ENCODE results near the gene P3H2. TPM values are rescaled to one million over a fixed set of nuclear protein-coding genes. Genes with fewer than 3 reads are reported as not detected.

Gene P3H2, protein sequence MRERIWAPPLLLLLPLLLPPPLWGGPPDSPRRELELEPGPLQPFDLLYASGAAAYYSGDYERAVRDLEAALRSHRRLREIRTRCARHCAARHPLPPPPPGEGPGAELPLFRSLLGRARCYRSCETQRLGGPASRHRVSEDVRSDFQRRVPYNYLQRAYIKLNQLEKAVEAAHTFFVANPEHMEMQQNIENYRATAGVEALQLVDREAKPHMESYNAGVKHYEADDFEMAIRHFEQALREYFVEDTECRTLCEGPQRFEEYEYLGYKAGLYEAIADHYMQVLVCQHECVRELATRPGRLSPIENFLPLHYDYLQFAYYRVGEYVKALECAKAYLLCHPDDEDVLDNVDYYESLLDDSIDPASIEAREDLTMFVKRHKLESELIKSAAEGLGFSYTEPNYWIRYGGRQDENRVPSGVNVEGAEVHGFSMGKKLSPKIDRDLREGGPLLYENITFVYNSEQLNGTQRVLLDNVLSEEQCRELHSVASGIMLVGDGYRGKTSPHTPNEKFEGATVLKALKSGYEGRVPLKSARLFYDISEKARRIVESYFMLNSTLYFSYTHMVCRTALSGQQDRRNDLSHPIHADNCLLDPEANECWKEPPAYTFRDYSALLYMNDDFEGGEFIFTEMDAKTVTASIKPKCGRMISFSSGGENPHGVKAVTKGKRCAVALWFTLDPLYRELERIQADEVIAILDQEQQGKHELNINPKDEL
- 10 to 100 TPM; 15.6 to 41.5 (median 27.1) TPM for total RNA-seq

DNA sequence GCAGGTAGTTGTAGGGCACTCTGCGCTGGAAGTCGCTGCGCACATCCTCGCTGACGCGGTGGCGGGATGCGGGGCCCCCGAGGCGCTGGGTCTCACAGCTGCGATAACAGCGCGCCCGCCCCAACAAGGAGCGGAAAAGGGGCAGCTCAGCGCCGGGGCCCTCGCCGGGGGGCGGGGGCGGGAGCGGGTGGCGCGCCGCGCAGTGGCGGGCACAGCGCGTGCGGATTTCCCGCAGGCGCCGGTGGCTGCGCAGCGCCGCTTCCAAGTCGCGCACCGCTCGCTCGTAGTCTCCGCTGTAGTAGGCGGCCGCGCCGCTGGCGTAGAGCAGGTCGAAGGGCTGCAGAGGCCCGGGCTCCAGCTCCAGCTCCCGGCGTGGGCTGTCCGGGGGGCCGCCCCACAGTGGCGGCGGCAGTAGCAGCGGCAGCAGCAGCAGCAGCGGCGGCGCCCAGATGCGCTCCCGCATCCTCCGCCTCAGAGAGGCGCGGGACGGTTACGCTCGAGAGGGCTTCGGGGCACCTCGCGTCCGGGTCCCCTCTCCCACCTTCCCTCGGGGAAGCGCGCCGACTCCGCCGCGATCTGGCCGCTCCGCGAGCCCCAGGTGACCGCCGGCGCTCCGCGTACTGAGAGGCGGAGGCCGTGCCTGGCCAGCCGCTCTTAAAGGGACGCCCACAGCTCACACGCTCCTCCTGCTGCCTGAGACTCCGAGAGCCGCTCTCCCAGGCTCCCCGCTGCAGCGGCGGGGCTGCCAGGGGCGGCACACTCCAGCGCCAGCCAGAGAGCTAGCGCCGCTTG lies at the start of gene P3H2:
Gene P3H2 (minus strand): TSS at position 629 of the 792 bp plus-strand sequence. CDS start 166 bp downstream, at position 463.
- under 1% methylated on average over 41 of the region's 100 CpGs for WGBS
- TF ChIP-seq, protein P1, sequence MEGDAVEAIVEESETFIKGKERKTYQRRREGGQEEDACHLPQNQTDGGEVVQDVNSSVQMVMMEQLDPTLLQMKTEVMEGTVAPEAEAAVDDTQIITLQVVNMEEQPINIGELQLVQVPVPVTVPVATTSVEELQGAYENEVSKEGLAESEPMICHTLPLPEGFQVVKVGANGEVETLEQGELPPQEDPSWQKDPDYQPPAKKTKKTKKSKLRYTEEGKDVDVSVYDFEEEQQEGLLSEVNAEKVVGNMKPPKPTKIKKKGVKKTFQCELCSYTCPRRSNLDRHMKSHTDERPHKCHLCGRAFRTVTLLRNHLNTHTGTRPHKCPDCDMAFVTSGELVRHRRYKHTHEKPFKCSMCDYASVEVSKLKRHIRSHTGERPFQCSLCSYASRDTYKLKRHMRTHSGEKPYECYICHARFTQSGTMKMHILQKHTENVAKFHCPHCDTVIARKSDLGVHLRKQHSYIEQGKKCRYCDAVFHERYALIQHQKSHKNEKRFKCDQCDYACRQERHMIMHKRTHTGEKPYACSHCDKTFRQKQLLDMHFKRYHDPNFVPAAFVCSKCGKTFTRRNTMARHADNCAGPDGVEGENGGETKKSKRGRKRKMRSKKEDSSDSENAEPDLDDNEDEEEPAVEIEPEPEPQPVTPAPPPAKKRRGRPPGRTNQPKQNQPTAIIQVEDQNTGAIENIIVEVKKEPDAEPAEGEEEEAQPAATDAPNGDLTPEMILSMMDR (IDR thresholded peaks at IDR 0.05), result peak; percentile 55 to 71 (median 70)
- TF ChIP-seq EP300 (IDR thresholded peaks at IDR 0.05), result no peak
- no peak for TF ChIP-seq POLR2A (IDR thresholded peaks at IDR 0.05; ENCODE audit: low read depth)
- peak; percentile 67 to 75 for TF ChIP-seq POLR2AphosphoS5 (IDR thresholded peaks at IDR 0.05)
- intact Hi-C loops (cut with DNase I), result loop anchor here (5.0 kb wide), 2 partner anchors 82 to 103 kb away; no protein-coding TSS in a partner anchor
- no peaks in the 10 kb centered on the region for H3K27me3 ChIP-seq
- H3K27ac ChIP-seq (replicated peaks in 1 of 4), result peak within 1 kb of the TSS; percentile 85 to 94 (median 90)
- peaks cover 10 to 55% (median 43%) of the 10 kb centered on the region in 4 donors for H3K4me1 ChIP-seq
- peak; percentile 93 for DNase-seq (ENCODE audit: extremely low spot score)
- H3K9me3 ChIP-seq, result no peaks in the 10 kb centered on the region
- peak within 1 kb of the TSS; percentile 73 to 92 (median 77) for H3K4me3 ChIP-seq
- H3K36me3 ChIP-seq, result no peaks in the 10 kb centered on the region

DNA sequence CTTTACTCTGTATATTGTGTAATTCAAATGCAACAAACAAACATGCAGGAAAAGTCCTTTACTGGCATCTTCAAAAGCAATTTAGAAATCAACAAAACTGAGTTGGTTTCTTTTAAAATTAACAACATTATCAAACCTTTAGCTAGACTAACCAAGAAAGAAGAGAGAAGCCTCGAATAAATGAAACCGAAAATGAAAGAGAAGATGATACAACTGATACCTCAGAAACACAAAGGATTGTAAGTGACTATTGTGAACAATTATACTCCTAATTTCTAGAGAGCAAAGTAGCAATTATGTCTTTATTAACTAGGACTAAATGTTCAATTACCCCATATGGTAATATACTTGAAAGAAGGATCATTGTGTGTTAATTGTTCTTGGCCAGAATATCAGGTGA lies 49.2 kb upstream of the P3H2 start:
- intact Hi-C loops (cut with DNase I), result no loop called here

DNA sequence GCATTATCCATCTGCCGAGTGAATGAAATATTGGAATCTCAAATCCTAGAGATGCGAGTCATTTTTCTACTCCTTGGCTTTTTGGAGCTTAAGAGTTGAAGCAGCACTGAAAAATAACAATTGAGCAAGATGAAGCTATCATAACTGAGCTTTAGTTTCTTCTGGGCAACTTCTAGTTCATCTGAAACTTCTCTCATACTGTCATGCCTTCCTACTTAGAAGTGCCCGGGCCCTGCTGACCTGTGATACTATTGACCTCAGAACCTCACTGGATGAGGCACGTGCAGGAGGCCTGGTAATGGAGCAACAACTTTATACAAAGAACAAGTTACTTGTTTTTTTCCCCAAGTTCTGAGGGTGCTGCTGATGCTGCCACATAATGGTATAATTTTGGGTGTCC lies 48.5 kb upstream of the P3H2 start:
- H3K36me3 ChIP-seq, result no peaks in the 10 kb centered on the region
- TF ChIP-seq EP300 (IDR thresholded peaks at IDR 0.05), result no peak
- no peak for TF ChIP-seq POLR2AphosphoS5 (IDR thresholded peaks at IDR 0.05)
- TF ChIP-seq, protein P1 (IDR thresholded peaks at IDR 0.05), result no peak
- no peak for TF ChIP-seq POLR2A (IDR thresholded peaks at IDR 0.05; ENCODE audit: low read depth)
- no peak overlapping the region for H3K27ac ChIP-seq (replicated peaks in 1 of 4)
- H3K27me3 ChIP-seq, result no peaks in the 10 kb centered on the region
- H3K4me1 ChIP-seq, result peaks cover 0 to 6% (median 3%) of the 10 kb centered on the region in 4 donors
- intact Hi-C loops (cut with DNase I), result no loop called here
- H3K4me3 ChIP-seq, result no peak overlapping the region
- no peak for DNase-seq (ENCODE audit: extremely low spot score)
- 62% methylated on average over 4 of the region's 4 CpGs for WGBS
- no peaks in the 10 kb centered on the region for H3K9me3 ChIP-seq

More for the DNA sequence above, 49.2 kb upstream of the P3H2 start:
- DNase-seq (ENCODE audit: extremely low spot score), result no peak
- TF ChIP-seq, protein P1 (IDR thresholded peaks at IDR 0.05), result no peak
- TF ChIP-seq POLR2AphosphoS5 (IDR thresholded peaks at IDR 0.05) (no peak), POLR2A (IDR thresholded peaks at IDR 0.05; ENCODE audit: low read depth) (no peak)
- no peaks in the 10 kb centered on the region for H3K9me3 ChIP-seq
- H3K4me3 ChIP-seq, result no peak overlapping the region
- H3K27me3 ChIP-seq, result no peaks in the 10 kb centered on the region
- H3K27ac ChIP-seq (replicated peaks in 1 of 4), result no peak overlapping the region
- H3K36me3 ChIP-seq, result no peaks in the 10 kb centered on the region
- WGBS, result 75% methylated on average over 2 of the region's 2 CpGs
- peaks cover 0 to 6% (median 3%) of the 10 kb centered on the region in 4 donors for H3K4me1 ChIP-seq

DNA sequence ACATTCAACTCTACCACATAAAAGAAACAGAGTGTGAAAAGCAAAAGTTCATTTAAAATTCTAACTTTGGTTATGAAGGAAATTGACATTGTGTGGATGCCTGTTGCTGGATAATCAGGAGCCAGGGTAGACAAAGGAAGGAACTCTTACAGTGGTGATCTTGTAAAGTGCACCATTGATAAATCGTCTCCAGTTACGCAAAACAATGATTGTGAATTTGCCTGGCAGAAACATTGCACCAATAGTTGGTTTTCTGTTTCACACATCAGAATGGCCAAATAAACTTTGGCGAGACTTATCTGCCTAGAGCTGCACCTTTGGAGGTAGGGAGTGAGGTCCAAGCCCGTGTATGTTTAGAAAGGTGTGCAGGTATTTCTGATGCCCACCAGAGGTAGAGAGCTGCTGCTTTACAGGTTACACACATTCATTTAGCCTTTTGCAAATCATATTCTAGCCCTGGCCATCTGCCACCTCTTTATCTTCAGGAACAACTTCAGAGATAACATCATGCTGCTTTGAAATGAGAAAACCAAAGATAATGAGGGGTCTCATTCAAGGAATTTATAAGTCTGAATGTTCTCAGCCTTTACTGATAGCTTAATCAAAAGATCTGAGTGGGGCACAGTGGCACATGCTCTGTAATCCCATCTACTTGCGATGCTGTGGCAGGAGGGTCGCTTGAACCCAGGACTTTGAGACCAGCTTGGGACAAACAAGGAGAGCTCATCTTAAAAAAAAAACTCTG lies 47.4 kb upstream of the P3H2 start:
- Histone ChIP-seq H3K27me3 (no peaks in the 10 kb centered on the region), H3K9me3 (no peaks in the 10 kb centered on the region), H3K4me3 (no peak overlapping the region), H3K27ac (replicated peaks in 1 of 4) (no peak overlapping the region), H3K4me1 (peaks cover 0 to 6% (median 3%) of the 10 kb centered on the region in 4 donors), H3K36me3 (no peaks in the 10 kb centered on the region)
- intact Hi-C loops (cut with DNase I), result no loop called here
- no peak for DNase-seq (ENCODE audit: extremely low spot score)
- no peak for TF ChIP-seq POLR2A (IDR thresholded peaks at IDR 0.05; ENCODE audit: low read depth)
- no peak for TF ChIP-seq EP300 (IDR thresholded peaks at IDR 0.05)
- TF ChIP-seq, protein P1 (IDR thresholded peaks at IDR 0.05), result no peak
- no peak for TF ChIP-seq POLR2AphosphoS5 (IDR thresholded peaks at IDR 0.05)
- WGBS, result 96% methylated on average over 6 of the region's 6 CpGs
